Thyroid gland (tissue), 4 donors: ENCODE results near the gene JAKMIP1. TPM values are rescaled to one million over a fixed set of nuclear protein-coding genes. Genes with fewer than 3 reads are reported as not detected.

Experiments
- DNase-seq, 2 donors: peaks; one replicate each; pipeline ENCODE4 v3.0.0-alpha.2; 2019
- H3K27ac ChIP-seq, 3 donors: fragments of 200-600 bp; sonication (generic); 1 replicate in 2 of 3; 2 replicates in 1 of 3; pipeline ENCODE4 v1.5.1; 2016 to 2019; ENCODE audit warnings: mild to moderate bottlenecking in 1 of 3, moderate library complexity in 1 of 3
- H3K27me3 ChIP-seq: fragments of 200-600 bp; sonication (generic); one replicate; pipeline ENCODE4 v1.5.1; 2019
- H3K36me3 ChIP-seq, 2 donors: fragments of 200-600 bp; sonication (generic); one replicate each; pipeline ENCODE4 v1.5.1; 2016 to 2019
- H3K4me1 ChIP-seq, 2 donors: fragments of 200-600 bp; sonication (generic); one replicate each; pipeline ENCODE4 v1.5.1; 2017 to 2019
- H3K4me3 ChIP-seq, 3 donors: fragments of 200-600 bp; sonication (generic); replicated peaks in 1 of 3; 1 replicate in 2 of 3; 2 replicates in 1 of 3; pipeline ENCODE4 v1.5.1; 2016; ENCODE audit warnings: mild to moderate bottlenecking in 1 of 3
- H3K9me3 ChIP-seq: fragments of 200-600 bp; sonication (generic); one replicate; pipeline ENCODE4 v1.5.1; 2017
- CTCF ChIP-seq, 6 experiments: fragments of 200-600 bp in 3 of 6; fragments of 450-650 bp in 3 of 6; sonication (generic) in 3 of 6; IDR thresholded peaks; one replicate each; pipeline ENCODE4 v1.5.1; 2016 to 2019; ENCODE audit warnings: antibody characterized with exemption in 6 of 6, mild to moderate bottlenecking in 2 of 6, inconsistent platforms in 1 of 6, moderate library complexity in 1 of 6
- POLR2A ChIP-seq, 2 donors: fragments of 450-650 bp; IDR thresholded peaks; one replicate each; pipeline ENCODE4 v1.6.1; 2017; ENCODE audit warnings: antibody characterized with exemption in 2 of 2, mild to moderate bottlenecking in 2 of 2, moderate library complexity in 1 of 2
- WGBS, 2 donors: methylation state at CpG; one replicate each; pipeline ENCODE4 v1.1.5; 2017; 5-methylcytosine and 5-hydroxymethylcytosine counted together
- intact Hi-C: fragments of 100-400 bp; cut with DNase I; formaldehyde crosslinking; loops from one replicate; pipeline ENCODE4 v1.15.1; 2023
- total RNA-seq, 4 donors: library from RNA; depleted of rRNA; stranded (reverse); fragments of >200 nt; gene quantifications; one replicate each; pipeline ENCODE4 v1.2.3, GENCODE V29; 2016

Gene JAKMIP1
- total RNA-seq, 4 donors from 2014 or later: 0.67 to 1.9 (median 1.1) TPM

GRCh38 chr4:6232836-6233785, 32.8 kb upstream of the JAKMIP1 start:
- Histone ChIP-seq H3K4me1 (no peaks in the 10 kb centered on the region), H3K27ac (no peak overlapping the region), H3K27me3 (no peaks in the 10 kb centered on the region), H3K36me3 (no peaks in the 10 kb centered on the region), H3K9me3 (no peaks in the 10 kb centered on the region), H3K4me3 (no peak overlapping the region)
- intact Hi-C loops: no loop called here
- DNase-seq: no peak
- TF ChIP-seq POLR2A (IDR thresholded peaks at IDR 0.05) (no peak), CTCF (IDR thresholded peaks at IDR 0.05) (no peak)
- WGBS, 2 donors: 88 to 90% methylated on average over 25 to 29 of the region's 30 CpGs

GRCh38 chr4:6231663-6232165, 31.4 kb upstream of the JAKMIP1 start:
- Histone ChIP-seq H3K27me3 (no peaks in the 10 kb centered on the region), H3K36me3 (no peaks in the 10 kb centered on the region), H3K9me3 (no peaks in the 10 kb centered on the region), H3K4me1 (no peaks in the 10 kb centered on the region), H3K4me3 (no peak overlapping the region), H3K27ac (no peak overlapping the region)
- no peak for DNase-seq
- TF ChIP-seq CTCF (IDR thresholded peaks at IDR 0.05): no peak
- no peak for TF ChIP-seq POLR2A (IDR thresholded peaks at IDR 0.05)
- WGBS, 2 donors: 74 to 84% methylated on average over 7 of the region's 7 CpGs
- intact Hi-C loops: no loop called here

GRCh38 chr4:6230827-6231662, 30.7 kb upstream of the JAKMIP1 start:
- intact Hi-C loops: no loop called here
- Histone ChIP-seq H3K9me3 (no peaks in the 10 kb centered on the region), H3K4me3 (no peak overlapping the region), H3K36me3 (no peaks in the 10 kb centered on the region), H3K4me1 (no peaks in the 10 kb centered on the region), H3K27ac (no peak overlapping the region), H3K27me3 (no peaks in the 10 kb centered on the region)
- 90 to 91% methylated on average over 16 to 19 of the region's 21 CpGs for WGBS, 2 donors
- no peak for DNase-seq
- no peak for TF ChIP-seq CTCF (IDR thresholded peaks at IDR 0.05)
- no peak for TF ChIP-seq POLR2A (IDR thresholded peaks at IDR 0.05)

DNA sequence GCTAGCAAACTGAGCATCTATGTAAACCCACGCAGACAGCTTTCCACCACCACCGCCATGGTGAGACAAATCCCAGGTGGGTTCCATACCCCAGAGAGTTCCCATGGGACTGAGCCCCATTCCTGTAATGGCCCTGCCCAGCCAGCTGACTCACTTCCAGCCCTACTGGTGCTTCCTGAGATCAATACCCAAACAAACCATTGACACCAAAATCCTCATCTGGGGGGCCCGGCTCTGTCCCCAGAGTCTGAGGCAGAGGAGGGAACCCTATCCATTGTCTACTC, 30.1 kb upstream of the JAKMIP1 start:
- intact Hi-C loops: no loop called here
- Histone ChIP-seq H3K9me3 (no peaks in the 10 kb centered on the region), H3K4me3 (no peak overlapping the region), H3K36me3 (no peaks in the 10 kb centered on the region), H3K27ac (no peak overlapping the region), H3K27me3 (no peaks in the 10 kb centered on the region), H3K4me1 (no peaks in the 10 kb centered on the region)
- TF ChIP-seq POLR2A (IDR thresholded peaks at IDR 0.05): no peak
- no peak for TF ChIP-seq CTCF (IDR thresholded peaks at IDR 0.05)
- no peak for DNase-seq
- WGBS, 2 donors: 0 to 61% methylated on average over 1 to 3 of the region's 3 CpGs
